ENCODE measurements around the gene ZNF660.
"Not testable (repeated sequence)": the region's sequence is repeated elsewhere in the genome, so short reads cannot be mapped to it uniquely, and the experiment has no call there.

The ZNF660 gene

DNA sequence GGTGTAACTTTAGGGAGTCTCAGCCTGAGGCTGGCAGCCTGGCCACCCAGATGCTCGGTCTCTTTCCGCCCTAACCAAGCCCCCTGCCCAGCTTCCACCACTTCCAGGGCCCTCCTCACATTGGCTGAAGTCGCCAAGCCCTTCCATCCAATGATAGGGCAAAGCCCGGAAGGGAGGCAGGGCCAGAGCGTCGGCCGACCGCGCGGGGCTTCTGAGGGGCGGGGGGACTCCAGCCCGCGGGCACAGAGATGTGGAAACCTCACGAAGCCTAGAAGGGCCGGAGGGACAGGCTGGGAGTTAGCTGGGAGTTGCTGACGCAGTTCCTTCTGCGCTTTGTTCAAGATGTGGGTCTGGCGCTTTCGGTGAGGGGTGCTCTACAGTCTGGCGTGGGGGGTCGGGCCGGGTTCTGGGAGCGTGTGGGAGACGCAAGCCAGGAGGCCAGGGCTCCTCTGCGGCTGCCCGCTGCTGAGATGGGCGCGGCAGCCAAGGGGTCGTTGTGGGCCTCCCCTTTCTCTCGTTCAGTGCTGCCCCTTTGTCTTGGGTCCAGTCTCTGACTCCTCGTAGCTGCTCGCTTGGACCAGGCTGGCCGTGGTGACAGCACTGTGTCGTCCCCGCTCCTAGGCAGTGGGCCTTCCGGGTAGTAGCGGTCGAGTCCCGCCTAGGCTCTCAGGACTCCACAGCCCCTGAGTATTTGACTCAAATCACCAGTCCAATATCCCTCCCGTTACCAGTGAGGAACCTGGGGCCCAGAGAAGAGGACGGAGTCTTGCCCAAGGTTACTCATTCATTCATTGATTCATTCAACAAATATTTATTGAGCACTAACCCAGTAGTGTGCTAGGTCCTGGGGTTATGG lies at the start of gene ZNF660:
TSS of gene ZNF660 (plus strand) at position 319 of the 856 bp plus-strand sequence. CDS start 9,230 bp downstream, outside the sequence.
- DNase-seq (ENCODE audit: low read depth in 2 of 2), result no peak

DNA sequence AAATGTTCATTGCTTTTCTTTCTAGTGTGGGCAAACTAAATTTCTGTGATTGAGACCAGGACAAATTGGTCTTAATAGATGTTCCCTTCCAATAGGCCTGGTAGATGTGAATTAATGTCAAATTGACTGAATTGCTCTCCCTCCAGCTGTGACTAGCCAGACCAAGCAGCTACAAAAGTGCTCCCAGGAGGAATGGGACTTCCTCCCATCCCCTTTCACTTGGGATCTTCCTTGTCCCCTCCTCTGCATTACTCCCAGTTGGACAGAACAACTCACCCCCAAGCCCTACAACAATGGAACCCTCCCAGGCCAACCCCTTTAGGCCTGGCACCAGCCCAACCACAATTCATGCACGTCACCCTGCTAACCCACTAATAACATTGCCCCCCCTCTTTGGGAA lies 49.4 kb upstream of the ZNF660 start:
- no peak for DNase-seq (ENCODE audit: low read depth in 2 of 2)

DNA sequence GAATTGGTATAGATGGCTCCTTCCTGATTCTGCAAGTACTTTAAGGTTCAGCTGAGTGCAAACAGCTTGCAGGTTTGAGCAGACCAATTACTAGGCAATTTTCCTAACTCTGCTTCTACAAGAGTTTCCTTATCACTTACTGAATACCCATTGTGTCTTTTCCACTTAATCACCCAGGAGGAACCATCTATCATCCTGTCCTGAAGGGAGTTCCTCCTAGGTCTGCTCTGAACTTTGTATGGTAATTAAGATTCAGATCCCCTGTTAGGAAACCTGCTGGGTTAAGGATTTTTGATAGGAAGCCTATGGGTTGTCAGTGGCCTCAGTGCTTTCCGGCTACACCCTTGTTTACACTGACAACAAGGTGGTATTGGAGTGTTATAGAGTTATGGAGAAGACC lies 40.0 kb upstream of the ZNF660 start:
- not testable (repeated sequence) for DNase-seq (ENCODE audit: low read depth in 2 of 2)

DNA sequence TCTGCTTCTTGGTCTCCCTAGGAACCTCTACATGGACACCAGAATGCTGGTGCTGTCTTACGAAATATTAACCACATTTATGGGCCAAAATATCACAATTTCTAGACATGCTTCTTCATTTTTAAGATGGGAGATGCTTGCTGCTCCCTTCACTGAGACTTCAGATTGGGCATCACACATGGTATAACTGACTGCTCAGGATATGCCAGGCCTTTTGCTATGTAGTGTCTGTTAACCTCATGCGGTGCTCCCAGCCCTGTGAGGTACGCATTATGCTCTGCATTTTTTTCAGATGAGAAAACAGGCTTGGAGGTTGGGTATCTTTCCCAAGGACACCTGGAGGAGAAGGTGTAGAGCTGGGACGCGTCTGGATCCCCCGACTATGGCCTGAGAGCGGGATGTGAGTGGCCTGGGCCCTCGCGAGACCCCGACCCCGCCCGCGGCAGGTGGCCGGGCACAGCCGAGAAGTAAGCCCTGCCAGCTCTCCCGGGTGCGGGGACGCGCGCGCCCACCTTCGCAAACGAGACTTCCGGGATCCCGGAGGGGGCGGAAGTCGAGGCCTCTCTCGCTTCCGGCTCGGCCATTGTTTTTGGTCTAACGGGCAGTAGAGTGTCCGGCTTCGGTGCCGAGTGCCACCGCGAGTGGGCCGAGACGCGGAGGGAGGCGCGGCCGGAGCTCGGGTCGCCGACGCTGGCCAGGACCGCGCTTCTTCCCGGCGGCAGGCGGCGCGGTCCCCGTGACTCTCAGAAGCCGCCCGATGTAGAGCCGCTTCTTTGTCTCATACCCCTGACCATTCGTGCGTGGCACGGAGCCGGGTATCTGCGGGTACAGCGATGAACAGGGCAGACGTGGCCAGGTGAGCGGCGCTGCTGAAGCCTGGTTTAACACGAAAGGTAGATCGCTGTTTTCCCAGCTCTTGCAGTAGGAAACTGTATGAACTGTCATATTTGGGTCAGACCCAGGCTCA lies 29.9 kb upstream of the ZNF660 start, which contains the start of gene ZKSCAN7:
TSS of gene ZKSCAN7 (plus strand) at position 568 of the 967 bp plus-strand sequence. CDS start 1,855 bp downstream, outside the sequence.
- DNase-seq (ENCODE audit: low read depth in 2 of 2), result peak; percentile 33 to 42

DNA sequence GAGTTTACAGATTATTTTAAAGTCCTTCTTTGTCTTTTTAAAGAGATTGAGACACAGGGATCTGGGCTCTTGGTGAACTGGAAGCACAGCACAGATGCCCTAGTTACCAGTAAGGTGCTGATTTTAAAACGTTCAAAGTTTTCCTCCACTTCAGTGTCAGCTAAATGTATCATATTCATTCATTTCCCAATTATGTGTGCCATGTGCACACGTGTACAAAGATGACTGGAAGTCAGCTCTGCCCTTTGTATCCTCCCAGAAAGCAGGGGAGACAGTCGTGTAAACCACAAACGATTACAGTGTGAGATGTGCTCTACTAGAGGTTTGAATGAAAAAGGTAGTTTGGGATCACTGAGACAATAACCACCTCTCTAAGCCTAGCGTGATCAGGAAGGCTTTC lies 29.0 kb upstream of the ZNF660 start:
- no peak for DNase-seq (ENCODE audit: low read depth in 2 of 2)

DNA sequence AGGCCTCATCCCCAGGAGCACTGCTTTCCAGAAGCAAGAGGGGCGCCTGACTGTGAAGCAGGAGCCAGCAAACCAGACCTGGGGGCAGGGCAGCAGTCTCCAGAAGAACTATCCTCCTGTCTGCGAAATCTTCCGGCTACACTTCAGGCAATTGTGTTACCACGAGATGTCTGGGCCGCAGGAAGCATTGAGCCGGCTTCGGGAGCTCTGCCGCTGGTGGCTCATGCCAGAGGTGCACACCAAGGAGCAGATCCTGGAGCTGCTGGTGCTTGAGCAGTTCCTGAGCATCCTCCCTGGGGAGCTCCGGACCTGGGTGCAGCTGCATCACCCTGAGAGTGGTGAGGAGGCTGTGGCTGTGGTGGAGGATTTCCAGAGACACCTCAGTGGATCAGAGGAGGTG lies 27.7 kb upstream of the ZNF660 start:
- DNase-seq (ENCODE audit: low read depth in 2 of 2), result no peak

DNA sequence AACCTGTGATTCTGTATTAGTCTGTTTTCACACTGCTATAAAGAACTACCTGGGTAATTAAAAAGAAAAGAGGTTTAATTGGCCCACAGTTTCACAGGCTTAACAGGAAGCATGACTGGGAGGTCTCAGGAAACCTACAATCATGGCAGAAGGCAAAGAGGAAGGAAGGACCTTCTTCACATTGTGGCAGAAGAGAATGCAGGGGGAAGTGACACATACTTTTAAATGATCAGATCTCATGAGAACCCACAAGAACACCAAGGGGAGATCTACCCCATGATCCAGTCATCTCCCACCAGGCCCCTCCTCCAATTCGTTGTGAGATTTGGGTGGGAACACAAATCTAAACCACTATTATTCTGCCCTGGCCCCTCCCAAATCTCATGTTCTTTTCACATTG lies 23.7 kb upstream of the ZNF660 start:
- DNase-seq (ENCODE audit: low read depth in 2 of 2), result no peak

DNA sequence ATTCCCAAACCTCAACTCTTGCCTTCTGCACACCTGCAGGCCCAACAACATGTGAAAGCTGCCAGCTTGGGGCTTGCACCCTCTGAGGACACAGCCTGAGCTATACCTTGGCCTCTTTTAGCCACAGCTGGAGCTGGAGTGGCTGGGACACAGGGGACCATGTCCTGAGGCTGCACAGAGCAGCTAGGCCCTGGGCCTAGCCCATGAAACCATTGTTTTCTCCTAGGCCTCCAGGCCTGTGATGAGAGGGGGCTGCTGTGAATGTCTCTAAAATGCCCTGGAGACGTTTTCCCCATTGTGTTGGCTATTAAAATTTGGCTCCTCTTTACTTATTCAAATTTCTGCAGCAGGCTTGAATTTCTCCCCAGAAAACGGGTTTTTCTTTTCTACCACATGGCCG lies 22.6 kb upstream of the ZNF660 start:
- DNase-seq (ENCODE audit: low read depth in 2 of 2), result no peak

DNA sequence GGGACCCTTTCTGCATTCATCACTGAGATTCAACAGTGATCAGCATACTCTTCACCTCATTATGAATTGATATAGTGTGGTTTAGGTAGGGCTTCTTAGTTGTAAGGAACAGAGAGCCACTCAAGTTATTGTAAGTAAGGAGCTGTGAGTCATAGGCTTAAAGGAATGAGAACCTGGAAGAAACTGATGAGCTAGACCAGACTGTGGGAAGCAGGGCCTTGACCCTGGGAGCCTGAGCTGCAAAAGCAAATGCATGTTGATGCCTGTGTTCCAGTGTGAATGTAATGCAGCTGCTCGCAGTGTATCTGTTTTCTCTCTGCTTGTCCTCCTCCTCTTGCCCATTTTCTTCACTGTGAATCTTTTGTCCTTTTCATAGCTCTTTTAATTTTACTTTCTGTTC lies 16.2 kb upstream of the ZNF660 start:
- DNase-seq (ENCODE audit: low read depth in 2 of 2), result no peak

DNA sequence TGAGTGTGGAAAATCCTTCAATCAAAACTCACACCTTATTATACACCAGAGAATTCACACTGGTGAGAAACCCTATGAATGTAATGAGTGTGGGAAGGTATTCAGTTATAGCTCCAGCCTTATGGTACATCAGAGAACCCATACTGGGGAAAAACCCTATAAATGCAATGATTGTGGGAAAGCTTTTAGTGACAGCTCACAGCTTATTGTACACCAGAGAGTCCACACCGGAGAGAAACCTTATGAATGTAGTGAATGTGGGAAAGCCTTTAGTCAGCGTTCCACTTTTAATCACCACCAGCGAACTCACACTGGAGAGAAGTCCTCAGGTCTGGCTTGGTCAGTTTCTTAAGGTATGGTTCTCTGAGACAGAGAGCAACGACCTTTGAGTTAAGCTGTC lies 13.7 kb upstream of the ZNF660 start:
- DNase-seq (ENCODE audit: low read depth in 2 of 2), result no peak

DNA sequence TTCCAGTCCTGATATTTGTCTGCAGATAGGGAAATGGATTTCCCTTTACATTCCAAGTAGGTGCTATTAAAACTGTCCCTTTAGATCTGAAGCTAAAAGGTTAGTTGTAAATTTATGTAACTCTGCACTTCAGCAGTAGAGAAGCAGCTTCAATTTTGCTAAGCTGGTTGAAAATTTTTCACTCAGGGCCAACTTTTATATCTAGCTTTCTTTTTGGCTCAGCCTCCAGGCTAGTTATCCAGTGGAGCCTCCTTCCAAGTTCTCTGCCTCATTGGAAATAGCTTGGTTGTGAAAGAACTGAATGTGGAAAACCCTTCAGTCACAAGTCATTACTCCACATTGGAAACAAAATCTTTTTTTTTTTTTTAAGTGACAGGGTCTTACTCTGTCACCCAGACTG lies 8.2 kb upstream of the ZNF660 start:
- no peak for DNase-seq (ENCODE audit: low read depth in 2 of 2)

DNA sequence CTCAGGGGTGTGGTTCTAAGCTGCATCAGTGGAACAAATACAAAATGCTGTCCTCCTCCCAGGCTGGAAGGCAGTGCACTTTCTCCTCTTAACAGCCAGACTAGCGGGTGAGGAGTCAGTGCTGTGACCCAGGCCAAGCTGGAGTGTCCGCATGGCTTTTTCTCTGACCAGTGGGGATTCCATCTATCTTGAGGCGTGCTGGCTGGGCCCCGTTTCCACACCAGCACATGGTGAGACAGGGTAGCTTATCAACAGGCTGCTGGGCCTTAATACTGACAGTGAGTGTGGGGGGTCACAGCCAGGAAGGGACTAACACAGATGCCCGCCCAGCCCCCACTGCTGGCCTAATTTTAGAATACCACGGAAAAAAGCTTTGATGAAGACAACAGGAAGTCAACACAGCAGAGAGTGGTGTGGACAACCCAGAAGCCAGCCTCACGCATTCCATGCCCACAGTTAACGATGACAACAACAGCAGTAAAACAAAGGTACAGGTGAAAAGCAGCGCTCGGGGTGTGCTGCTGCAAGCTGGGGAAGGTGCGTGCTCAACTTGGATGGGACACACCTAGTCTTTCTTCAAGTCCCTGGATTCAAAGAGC lies 7.3 kb upstream of the ZNF660 start:
- DNase-seq (ENCODE audit: low read depth in 2 of 2), result not testable (repeated sequence)

DNA sequence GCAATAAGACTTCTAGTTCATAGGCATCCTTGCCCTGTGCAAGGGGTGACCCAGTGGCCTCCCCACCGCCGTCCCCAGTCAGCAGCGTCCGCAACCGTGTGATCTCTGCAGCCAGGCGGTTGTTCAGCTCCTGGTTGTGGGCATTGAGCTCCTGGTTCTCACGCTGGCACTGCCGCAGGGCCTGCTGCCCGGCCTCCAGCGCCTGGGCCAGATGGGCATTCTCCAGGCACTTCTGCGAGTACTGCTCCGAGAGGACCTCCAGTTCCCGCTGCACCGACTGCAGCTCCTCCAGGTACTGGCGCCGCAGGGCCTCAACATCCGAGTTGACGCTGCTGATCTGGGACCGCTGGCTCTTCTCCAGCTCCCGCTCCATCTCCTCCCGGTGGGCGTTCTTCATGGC lies 6.4 kb upstream of the ZNF660 start:
- DNase-seq (ENCODE audit: low read depth in 2 of 2), result not testable (repeated sequence)

DNA sequence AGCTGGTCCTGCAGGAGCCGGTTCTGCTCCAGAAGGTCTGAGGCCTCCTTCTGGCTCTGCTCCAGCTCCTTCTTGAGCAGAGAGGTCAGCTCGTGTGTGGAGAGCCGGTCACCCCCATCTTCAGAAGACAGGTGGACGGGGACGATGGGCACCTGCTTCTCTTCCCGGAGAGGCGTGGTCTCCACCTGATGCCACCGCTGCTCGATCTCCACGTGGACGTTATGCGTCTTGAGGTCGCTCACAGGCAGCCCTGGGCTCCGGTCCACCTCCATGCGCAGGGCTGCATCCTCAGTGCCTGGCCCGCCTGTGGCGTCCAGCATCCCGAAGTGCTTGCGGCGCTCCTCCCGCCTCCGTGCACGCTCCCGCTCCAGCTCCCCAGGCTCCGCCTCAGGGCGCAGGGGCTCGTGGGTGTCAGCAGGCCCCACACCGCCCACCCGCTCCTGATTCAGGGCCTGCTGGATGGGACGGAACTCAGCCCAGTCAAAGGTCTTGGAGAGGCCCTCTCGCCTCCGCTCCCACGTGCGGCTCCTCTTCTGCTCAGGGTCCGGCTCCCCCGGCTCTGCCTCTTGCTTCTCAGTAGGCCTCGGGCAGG lies 5.7 kb upstream of the ZNF660 start:
- DNase-seq (ENCODE audit: low read depth in 2 of 2), result not testable (repeated sequence)

DNA sequence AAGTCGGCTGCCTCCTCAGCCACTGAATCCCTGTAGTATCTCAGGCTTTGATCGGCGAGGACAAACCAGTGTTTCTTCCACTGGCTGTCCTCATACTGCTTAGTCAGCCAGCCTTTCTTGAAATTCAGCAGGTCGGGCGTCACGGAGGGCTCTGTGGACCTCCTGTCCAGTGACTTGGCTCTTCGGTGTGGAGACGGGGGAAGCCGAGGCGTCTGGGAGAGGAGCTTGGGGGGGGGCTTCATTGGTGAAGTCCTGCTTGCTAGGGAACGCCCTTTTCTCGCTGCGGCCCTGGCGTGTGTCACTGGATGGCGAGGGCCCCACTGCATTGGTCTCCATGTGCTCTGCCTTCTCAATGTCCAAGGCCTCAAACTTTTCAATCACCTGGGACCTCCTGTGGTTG lies 5.0 kb upstream of the ZNF660 start:
- not testable (repeated sequence) for DNase-seq (ENCODE audit: low read depth in 2 of 2)

DNA sequence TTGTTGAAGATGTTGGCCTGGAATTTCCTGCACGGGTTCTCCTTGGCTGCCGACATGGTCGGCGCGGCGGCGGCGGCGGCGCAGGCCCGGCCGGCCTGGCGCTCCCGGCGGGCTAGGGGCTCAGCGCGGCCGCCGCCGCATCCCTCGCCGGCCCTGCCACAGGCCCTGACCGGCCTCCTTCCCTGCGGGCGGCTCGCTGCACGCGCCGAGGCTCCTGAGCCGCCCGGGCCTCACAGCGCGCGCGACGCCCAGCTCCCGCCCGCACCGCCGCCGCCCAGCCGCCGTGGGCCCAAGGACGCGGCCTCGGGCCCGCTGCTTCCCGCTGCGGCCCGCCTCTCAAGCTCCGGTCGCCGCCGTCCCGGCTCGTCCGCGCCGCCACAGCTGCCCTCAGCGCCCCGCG lies 3.8 kb upstream of the ZNF660 start:
- DNase-seq (ENCODE audit: low read depth in 2 of 2), result not testable (repeated sequence)

DNA sequence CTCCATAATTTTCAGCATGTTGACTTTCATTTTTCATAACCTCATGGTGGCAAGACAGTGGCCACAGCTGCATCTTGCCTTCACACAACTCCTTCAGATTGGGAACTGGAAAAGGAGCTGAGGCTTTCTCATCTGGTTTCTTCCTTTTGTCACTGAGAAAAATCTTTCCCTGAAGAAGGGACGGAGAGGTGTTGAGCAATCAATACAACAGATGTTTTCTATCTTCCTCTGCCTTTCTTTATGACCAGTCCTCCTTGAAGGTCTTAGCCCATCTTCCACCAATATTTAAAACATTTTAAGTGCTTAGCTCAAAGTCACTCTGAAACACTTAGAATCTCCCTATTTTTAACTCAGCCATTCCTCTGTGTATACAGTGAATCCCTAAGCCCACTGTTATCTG lies 11.9 kb downstream of the ZNF660 start:
- DNase-seq (ENCODE audit: low read depth in 2 of 2), result no peak

DNA sequence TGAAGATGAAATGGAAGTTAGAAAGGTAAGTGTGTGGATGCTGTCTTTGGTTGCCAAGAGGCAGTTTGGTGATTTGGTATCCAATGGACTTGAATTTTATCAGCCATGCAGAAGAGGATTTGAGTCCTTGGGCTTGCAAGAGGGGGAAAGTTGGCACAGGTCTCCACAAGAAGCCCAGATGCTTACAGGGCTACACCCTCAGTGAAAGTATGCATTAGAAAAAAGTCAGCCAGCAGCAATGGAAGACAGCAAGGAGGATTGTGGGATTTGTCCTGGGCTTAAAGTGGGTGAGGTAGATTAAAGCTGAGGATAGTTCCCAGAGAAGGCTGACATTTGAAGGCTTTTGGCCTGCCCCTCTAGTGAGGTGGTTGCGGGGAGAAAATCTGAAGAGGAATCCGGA lies 17.0 kb downstream of the ZNF660 start:
- no peak for DNase-seq (ENCODE audit: low read depth in 2 of 2)

DNA sequence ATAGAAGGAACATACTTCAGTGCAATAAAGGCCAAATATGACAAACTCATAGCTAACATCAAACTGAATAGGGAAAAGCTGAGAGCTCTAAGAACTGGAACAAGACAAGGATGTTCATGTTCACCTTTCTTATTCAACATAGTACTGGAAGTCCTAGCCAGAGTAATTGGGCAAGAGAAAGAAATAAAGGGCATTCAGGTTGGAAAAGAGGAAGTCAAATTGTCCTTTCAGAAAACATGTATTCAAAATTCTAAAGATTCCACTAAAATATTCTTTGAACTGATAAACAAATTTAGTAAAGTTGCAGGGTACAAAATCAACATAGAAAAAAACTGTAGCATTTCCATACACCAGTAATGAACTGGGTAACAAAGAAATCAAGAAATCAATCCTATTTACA lies 27.9 kb downstream of the ZNF660 start:
- no peak for DNase-seq (ENCODE audit: low read depth in 2 of 2)

DNA sequence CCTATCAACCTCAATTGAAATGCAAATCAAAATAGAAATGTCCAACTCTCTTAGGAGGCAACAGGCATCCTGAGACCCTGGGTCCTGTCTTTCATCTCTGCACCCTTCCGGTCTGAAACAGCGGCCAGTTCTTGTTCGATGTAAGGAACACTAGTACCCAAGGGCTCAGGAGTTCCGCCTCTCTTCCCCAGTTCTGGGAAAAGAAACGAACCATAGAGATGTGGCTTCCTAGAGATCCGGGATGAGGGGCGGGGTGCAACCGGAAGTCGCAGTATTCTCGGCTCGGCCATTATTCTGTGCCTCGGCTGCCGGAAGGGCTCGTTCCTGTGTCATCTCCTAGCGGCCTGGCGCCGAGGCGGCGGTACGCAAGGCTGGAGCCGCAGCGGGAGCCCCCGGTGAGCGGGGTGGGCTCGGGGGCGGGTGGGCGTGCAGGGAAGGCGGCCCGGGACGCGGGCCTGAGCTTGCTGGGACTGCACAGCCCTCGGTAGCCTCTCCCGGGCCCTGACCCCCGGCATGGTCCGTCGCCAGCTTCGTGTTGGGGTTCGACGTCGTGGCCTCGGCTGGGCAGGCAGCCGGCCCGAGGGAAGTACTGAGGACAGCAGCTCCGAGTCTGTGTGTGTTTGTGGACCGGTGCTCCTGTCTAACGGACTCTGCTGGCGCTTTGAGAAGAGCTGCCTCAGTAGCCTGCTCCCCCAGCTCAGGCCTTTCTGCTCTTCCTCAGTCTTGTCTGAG lies 40.2 kb downstream of the ZNF660 start, which contains the start of gene ZNF197:
TSS of gene ZNF197 (plus strand) at position 288 of the 732 bp plus-strand sequence. CDS start 4,119 bp downstream, outside the sequence.
- DNase-seq (ENCODE audit: low read depth in 2 of 2), result peak; percentile 30 to 33

DNA sequence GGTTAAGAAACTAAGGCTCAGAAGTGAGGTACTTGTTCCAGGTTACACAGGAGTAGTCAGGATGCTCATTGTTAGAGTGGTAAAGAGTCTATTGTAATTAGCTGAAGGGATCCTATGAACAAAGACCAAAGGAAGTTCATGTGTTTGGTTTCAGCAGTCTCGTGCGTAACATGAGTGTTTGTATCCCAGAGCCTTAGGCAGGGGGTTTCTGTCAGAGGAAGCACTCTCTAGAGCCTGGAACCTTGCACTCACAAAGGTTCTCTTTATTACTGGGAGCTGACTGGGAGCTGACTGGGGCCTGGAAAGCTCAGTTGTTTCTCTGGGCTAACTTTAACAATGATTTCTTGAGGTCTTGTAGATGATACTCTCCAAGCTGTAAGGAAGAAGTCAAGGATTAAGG lies 44.0 kb downstream of the ZNF660 start:
- no peak for DNase-seq (ENCODE audit: low read depth in 2 of 2)
